ENCODE measurements around the gene DAPK2. TPM values are rescaled to one million over a fixed set of nuclear protein-coding genes. Genes with fewer than 3 reads are reported as not detected.
A peak's percentile ranks its signal among the peaks of the same experiment; 100 is the strongest.

The DAPK2 gene
- total and polyA plus RNA-seq, 2 of the 13 experiments (the other 11 are each of a cell fraction or from before 2014, with no cell fraction given), result 0.33 to 0.63 TPM

GRCh38 chr15:63891079-63891767 is 155.1 kb downstream of the DAPK2 start (continued):
- TF ChIP-seq TFE3 (CRISPR knock-in tag; IDR thresholded peaks at IDR 0.05) (0 out of 2 replicates have a peak, but pooled peaks have one; percentile 16), ZBTB43 (CRISPR knock-in tag; conservative IDR thresholded peaks at IDR 0.05) (no peak), DRAP1 (CRISPR knock-in tag; IDR thresholded peaks at IDR 0.05) (no peak), NFIC (IDR thresholded peaks at IDR 0.05; ENCODE audit: low read length) (no peak), PHF8 (CRISPR knock-in tag; IDR thresholded peaks at IDR 0.05) (peak; percentile 19; the same call in 1 of the 2 replicates), SP1 (IDR thresholded peaks at IDR 0.05) (no peak), SP1 (CRISPR knock-in tag; IDR thresholded peaks at IDR 0.05) (no peak), ZNF614 (CRISPR knock-in tag; IDR thresholded peaks at IDR 0.05; ENCODE audit: borderline replicate concordance) (no peak), AGO2 (optimal IDR thresholded peaks at IDR 0.05; ENCODE audit: low read depth, low read length) (no peak), THAP7 (CRISPR knock-in tag; IDR thresholded peaks at IDR 0.05) (no peak), THAP11 (CRISPR knock-in tag; IDR thresholded peaks at IDR 0.05) (0 out of 2 replicates have a peak, but pooled peaks have one; percentile 34), SUZ12 (IDR thresholded peaks at IDR 0.05; ENCODE audit: low read depth, low read length) (no peak), GTF2F1 (IDR thresholded peaks at IDR 0.05; ENCODE audit: low read length) (no peak), NFRKB (IDR thresholded peaks at IDR 0.05) (no peak), MAZ (IDR thresholded peaks at IDR 0.05; ENCODE audit: borderline replicate concordance, low read depth, low read length) (no peak), MAZ (CRISPR knock-in tag; IDR thresholded peaks at IDR 0.05; ENCODE audit: low read depth) (no peak), RFX3 (CRISPR knock-in tag; IDR thresholded peaks at IDR 0.05) (no peak), LCORL (IDR thresholded peaks at IDR 0.05) (no peak), LCORL (CRISPR knock-in tag; IDR thresholded peaks at IDR 0.05) (peak; percentile 51), TIGD3 (CRISPR knock-in tag; IDR thresholded peaks at IDR 0.05; ENCODE audit: borderline replicate concordance) (no peak), DPF2 (CRISPR knock-in tag; IDR thresholded peaks at IDR 0.05; ENCODE audit: borderline replicate concordance, low read depth) (no peak), NFKB2 (CRISPR knock-in tag; IDR thresholded peaks at IDR 0.05; ENCODE audit: borderline replicate concordance) (no peak), FLYWCH1 (CRISPR knock-in tag; IDR thresholded peaks at IDR 0.05) (no peak), ZBTB7B (CRISPR knock-in tag; IDR thresholded peaks at IDR 0.05) (no peak), HHEX (CRISPR knock-in tag; IDR thresholded peaks at IDR 0.05) (no peak), ARNTL (CRISPR knock-in tag; IDR thresholded peaks at IDR 0.05) (no peak), ZC3H4 (CRISPR knock-in tag; IDR thresholded peaks at IDR 0.05; ENCODE audit: borderline replicate concordance) (no peak), MXI1 (IDR thresholded peaks at IDR 0.05; ENCODE audit: borderline replicate concordance, low read depth, low read length) (peak; percentile 12; the same call in 1 of the 3 replicates), FOXM1 (CRISPR knock-in tag; IDR thresholded peaks at IDR 0.05) (no peak), PPARG (CRISPR knock-in tag; conservative IDR thresholded peaks at IDR 0.05) (no peak)

All from HepG2 (cell line).